NCI-H510A treated with DMSO at 0.1 percent for 48 hours (cell line): ENCODE data around the gene SSH2.
"Not testable (repeated sequence)": the region's sequence is repeated elsewhere in the genome, so short reads cannot be mapped to it uniquely, and the experiment has no call there.

Experiments used
- DNase-seq: peaks from one replicate; lab custom pipeline; 2025; lab: John Stamatoyannopoulos, UW

The SSH2 gene

DNA sequence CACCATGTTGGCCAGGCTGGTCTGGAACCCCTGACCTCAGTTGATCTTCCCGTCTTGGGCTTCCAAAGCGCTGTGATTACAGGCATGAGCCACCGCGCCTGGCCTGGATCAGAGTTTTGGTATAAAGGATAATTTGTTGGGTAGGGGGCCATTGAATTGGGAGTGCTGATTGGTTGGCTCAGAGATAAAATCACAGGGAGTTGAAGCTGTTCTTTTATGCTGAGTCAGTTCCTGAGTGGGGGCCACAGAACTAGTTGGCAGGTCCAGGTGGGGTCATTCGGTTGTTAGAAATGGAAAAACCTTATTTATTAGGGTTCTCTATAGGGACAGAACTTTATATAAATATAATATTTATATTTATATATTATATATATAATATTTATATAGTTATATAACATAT lies 147.1 kb downstream of the SSH2 start:
- DNase-seq: no peak

DNA sequence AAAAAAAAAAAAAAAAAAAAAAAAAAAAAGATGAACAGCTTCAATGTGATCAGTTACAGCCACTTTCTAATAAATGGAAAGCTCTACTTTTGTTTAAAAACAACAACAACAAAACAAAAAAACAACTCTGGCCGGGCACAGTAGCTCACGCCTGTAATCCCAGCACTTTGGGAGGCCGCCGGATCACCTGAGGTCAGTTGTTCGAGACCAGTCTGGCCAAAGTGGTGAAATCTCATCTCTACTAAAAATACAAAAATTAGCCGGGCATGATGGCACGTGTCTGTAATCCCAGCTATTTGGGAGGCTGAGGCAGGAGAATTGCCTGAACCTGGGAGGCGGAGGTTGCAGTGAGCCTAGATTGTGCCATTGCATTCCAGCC lies 150.2 kb downstream of the SSH2 start:
- not testable (repeated sequence) for DNase-seq

DNA sequence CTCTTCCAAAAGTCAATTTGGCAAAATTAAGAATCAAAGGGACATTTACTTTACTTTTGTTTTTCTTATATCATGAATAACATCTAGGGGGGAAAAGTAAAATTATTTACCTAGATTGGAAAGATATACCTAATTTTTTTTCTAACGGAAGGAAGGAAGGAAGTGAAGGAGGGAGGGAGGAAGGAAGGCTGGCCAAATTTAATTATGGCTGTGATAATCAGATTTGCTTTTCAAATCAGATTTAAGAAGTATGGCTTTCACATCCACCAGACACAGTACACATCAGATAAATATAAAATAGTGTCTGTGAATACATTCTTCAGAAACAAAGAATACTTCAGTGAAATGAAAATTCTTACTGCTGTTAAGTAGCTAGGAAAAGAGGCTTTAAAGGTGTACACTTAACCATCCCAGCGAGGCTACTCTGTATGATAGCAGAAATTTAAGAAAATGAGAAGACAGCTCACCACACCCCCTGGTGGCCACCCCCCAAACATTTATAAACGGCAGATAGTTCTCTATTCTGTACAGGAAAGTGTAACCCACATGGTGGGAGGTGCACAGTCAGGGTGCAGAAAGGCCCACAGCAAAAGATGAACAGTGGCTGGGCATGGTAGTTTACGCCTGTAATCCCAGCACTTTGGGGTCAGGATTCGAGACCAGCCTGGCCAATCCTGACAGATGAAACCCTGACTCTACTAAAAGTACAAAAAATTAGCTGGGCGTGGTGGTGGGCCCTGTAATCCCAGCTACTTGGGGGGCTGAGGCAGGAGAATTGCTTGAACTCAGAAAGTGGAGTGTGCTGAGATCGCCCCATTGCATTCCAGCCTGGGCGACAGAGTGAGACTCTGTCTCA lies 150.8 kb downstream of the SSH2 start:
- DNase-seq: peak; percentile 49

DNA sequence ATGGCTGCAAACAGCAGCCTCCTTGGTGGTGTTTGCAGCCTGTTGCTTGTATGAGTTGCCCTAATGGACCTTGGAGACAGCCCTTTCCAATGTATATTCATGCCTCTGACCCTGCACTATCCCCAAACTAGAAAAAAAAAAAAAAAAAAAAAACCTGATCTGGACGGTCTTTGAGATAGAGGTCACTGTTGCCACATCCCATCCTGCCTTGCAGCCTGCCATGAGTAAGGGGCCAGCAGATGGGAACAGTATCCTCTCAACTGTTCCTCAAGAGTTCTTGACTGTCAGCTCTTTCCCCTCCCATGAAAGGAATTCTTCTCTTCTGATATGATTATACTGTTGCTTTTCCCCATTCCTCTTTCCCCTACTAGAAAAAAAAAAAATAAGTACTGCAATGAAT lies 152.4 kb downstream of the SSH2 start:
- no peak for DNase-seq

DNA sequence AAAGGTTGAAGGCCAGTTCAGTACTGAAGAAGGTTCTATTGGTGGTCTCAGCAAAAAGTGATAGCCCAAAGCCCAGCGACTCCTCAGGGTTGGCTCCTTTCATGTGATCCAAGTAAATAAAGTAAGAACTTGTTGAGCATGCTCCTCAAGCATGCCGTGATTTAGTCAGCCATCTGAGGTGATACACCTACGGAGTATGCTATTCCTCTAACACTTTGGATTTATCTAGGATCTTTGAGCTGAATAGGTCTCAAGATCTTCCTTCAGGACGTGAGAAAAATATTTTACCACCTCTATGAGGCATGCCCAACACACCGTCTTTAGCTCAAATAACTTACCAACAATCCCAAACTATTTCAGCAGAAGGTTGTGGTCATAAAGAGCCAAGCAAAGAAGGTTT lies 154.0 kb downstream of the SSH2 start:
- no peak for DNase-seq

DNA sequence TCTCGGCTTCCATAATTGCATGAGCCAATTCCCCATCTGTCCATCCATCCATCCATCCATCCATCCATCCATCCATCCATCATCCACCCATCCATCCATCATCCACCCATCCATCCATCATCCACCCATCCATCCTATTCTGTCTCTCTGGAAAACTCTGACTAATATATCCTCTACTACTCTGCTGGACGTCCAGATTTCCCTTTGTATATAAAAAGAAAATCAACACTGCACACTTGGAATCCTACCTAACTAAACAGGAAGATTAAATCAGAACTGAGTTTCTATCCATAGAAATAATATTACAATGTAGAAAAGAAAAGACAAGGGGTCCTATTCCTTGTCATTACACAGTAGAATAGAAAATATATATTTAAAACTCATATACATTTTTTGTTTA lies 157.0 kb downstream of the SSH2 start:
- no peak for DNase-seq

DNA sequence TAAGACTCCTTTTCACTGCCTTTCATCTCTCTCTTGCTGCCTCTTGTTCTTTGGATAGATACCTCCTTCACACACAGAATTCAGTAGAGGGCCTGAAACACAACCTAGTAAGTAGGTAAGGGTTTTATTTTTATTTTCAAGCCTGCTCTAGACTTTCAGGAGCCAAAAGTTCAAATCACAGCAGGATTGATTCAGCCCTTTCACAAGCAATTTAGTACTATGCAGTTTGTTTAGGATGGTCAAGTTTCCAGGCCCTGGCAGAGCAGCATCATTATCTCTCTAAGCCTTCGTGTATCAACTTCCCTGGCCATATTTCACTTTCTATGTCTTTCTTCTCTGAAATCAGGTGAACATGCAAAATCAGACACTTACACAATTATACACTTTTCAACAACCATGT lies 158.5 kb downstream of the SSH2 start:
- DNase-seq: no peak

DNA sequence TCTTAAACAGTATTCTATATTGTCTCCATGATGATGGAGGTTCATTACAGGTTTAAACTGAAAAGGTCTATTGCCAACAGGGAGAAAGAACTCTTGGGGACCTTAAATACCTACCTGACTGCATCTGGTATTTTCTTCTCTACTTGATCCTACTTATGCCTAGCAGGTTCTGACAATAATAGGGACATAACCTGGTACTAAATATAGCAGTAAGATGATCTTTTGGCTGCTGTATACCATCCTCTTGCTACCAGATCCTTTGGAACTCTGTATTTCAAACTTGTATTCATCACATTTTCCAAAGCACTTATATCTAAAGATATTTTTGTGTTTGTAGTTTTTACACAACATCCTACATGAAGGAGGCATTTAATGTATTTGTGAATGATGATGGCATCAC lies 160.8 kb downstream of the SSH2 start:
- no peak for DNase-seq

DNA sequence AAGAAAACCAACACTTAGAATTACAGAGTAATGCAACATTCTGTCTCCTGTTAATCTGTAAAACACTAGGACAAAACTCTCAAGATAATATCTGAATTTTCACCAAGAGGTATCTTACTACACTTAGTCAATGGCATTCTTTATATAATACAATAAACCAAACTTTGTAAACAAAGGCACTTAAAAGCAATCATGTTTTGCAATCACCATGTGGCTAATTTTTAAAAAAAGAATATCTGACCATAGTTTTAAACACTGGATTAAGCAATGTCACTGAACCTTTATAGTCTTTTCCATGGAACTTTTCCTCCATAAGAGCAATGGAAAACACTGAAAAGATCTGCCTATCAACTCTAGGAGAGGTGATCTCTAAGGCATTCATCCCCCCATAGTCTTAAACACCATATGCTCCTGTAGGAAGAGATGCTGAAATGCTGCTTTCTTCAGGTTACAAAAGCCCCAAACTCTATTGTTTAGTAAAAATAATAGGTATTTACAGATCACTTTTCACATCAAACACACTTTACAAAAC lies 163.2 kb downstream of the SSH2 start:
- no peak for DNase-seq

DNA sequence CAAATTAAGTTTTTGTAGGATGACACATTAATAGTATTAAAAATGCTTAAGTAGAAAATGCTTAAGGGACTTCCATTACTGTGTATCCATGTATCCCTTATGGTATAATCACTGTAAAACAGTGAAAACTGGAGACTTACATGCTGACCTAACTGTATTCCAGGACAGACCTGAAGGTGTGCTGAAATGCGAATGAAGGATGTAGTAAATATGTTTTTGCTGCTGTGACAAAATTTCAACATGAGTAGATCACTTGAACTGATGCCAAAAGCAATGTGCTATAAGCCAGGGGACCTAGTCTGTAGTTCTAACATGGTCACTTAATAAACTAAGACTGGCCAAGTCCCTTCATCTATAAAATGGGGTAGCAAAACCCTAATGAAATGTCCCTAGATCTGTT lies 165.3 kb downstream of the SSH2 start:
- no peak for DNase-seq

DNA sequence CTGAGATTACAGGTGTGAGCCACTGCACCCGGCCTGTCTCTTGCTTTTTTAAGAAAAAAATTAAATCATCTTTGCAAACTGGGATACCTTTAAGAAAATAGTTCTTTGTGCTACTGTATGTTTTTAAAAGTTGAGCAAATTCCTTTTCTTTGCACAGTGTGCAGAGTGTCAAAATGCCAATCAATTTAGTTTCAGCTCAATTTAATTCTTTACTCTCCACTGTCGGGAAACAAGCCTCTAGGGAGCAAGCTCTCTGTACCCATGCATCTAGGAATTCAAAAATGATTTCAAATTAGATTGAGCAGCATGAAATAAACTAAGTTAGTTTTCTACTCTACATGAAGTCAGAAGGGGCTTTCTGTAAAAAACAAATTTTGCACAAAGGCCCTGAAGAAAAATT lies 165.8 kb downstream of the SSH2 start:
- no peak for DNase-seq

DNA sequence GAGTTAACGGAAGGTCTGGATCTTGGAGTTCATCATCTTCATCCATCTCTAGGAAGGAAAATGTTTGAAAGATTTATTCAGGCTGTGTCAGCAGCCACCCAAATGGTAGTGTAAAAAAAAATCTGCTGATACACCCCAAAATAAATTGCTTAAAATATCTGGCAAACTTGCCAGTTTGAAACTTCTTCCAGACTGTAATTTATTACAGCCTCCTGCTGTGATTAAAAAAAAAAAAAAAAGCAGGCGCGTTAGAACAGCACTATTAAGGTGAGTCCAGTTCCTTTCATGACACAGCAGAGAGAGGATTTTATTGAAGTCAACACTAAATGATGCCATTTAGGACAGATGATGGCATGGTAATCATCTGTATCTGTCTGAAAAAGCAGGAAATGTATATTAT lies 166.8 kb downstream of the SSH2 start:
- DNase-seq: no peak

DNA sequence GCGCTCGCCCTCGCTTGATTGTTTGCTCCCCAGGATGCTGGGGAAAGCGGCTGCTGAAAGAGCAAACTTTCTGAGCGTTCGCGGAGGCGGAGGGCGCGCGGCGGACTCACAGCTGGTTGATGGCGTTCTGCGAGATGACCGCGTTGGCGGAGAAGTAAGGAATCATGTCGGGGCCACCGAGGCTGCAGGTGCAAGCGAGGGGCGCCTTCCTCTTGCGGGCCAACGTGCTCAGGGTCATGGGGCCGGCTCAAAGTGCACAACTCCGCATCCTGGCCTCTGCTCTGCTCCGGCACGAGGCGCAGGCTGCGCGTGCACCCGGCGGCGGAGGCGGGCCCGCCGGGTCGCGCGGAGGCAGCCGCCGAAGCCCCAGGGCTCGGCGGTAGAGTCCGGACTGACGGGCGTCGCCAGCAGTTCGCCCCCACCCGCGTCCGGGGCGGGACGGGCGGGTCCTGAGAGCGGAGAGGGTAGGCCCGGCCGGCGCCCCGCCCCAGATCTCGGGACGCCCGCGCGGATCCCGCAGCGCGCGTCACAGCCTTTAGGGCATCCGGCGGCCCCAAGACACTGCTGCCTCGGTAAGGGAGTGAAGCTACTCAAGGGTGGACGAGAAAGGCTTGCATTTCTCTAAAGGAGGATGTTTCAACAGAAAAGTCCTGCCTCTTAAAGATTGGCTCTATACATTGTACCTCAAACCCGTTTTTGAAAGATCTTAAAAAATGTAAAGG lies 168.8 kb downstream of the SSH2 start:
- DNase-seq: peak; percentile 44

DNA sequence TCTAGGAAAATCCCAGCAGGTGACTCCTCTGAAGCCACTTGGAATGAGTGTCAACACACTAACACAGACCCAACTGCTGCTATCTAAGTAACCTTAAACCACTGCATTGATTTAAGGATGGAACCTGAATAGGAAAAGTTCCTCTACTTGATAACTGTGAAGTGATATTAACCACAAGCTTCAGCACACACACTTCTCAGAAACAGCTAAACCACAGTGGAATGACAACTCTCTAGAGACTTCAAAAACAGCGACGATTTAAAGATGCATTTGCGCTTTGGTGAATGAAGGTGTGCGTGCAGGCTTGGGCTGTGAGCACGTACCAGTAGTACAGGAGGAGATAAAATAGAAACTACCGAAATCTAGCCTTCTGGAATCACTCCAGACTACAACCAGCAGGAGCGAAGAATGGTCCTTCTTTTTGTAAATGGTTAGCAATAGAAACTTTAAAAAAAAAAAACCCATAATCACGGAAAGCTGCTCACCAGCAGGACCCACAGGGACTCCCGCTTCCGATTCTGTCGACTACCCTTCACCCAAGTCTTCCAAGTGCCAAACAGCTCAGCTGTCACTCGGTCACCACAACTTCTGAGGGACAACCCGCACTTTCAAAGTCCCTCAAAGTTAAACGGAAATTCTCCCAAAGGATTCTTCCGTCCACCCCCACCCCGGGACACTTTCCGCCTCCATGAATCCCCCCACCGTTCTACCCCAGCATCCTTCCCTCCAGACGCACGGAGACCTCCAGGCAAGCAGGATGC lies 169.6 kb downstream of the SSH2 start:
- peak; percentile 15 for DNase-seq

DNA sequence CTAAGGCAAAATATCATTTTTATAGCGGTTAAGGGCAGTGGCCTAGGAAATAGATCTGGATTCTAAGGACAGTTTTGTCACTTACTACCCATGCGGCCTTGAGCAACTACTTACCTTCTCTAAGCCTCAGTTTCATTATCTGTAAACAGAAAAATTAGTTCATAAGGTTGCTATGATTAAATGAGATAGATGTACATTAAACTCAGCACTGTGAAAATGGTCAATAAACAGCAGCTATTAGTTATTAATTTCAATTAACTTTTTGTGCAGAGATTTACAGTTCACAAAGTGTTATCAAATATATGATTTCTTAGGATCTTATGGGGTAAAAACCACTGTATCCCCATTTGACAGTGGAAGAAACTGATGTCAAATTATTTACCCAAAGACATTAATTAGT lies 171.8 kb downstream of the SSH2 start:
- DNase-seq: no peak

DNA sequence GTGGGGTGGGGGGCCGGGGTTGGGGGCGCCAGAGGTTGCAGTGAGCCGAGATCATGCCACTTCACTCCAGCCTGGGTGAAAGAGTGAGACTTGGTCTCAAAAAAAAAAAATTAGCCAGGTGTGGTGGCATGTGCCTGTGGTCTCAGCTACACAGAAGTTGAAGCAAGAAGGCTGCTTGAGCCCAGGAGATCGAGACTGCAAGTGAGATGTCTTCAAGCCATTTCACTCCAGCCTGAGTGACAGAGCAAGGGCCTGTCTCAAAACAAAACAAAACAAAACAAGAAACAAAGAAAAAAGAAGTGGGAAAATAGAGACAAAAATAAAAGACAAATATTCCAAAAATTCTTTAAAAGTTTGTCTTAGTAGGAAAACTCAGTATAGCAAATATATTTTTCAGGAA lies 172.2 kb downstream of the SSH2 start:
- DNase-seq: no peak

DNA sequence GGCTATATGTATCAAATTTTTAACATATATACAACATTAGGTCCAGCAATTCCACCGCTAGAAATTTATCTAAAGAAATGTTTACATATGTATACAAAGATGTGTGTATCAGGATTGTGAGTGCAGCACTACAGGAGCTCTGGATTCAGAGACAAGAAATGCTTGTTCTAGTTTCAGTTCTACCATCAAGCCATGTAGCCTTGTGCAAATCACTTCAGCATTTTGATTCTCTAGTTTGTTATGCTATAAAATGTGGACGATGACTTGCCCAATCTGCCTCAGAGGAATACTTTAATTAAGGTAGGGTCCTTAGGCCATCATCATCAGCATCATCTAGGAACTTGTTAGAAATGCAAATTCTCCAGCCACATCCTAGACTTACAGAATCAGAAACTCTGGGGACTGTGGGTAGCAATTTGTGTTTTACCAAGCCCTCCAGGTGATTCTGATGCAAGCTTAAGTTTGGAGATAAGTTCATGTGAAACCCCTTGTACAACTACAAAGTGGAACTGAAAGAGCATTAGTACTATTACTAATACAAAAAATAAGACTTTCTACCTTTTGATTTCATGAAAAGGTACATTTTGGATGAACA lies 176.1 kb downstream of the SSH2 start:
- no peak for DNase-seq

DNA sequence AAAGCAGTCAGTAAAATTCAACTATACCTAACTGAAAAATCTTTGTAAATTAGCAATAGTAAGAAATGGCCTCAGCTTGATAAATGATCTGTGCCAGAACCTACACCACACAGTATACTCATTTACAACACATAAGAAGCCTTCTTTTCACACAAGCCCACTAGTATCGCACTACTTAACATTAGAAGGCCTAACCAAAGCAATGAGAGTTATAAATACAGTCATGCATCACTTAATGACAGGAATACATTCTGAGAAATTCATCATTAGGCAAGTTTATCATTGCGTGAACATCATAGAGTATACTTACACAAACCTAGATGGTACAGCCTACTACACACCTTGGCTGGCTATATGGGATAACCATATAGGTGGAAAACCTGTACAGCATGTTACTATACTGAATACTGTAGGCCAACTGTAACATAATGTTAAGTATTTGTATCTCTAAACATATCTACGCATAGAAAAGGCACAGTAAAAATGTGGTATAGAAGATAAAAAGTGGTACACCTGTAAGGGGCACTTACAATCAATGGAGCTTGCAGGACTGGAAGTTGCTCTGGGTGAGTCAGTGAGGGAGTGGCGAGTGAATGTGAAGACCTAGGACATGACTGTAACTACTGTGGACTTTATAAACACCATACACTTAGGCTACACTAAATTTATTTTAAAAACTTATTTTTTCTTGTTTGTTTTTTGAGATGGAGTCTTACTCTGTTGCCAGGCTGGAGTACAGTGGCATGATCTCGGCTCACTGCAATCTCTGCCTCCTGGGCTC lies 180.8 kb downstream of the SSH2 start:
- no peak for DNase-seq

DNA sequence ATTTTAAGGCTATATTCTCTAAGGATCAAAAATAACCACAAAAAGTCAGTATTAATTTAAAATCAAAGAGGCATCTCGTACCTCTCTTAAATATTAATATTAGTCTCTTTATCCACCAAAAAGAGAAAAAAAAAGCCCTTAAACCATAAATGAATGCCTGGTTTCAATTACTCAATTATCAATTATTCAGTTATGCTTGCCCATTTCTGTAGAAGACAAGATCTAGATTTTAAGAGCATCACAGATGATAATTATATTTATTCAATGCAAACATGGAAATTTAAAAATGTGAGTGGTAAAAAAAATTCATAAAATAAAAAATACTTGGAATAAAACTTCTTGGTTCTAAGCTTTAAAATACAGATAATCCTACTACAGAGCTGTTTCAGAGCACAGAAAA lies 181.6 kb downstream of the SSH2 start:
- DNase-seq: no peak

DNA sequence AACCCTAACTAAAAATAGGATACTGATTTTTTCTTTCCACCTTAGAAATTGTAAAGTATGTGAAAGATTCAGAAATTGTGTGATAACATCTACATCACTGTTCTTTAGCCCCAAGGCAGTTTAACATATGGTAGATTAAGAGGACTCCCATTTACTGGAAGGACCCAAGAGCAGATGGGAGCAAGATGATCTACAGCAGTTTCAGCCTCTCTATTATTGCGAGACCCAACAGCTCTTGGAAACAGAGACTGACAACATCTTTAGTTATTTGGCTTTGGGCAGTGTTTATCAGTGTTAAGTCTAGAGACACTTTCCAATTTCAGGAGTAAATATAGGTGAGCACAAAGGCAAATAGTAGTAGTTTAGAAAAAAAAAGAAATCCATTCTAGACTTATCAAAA lies 182.4 kb downstream of the SSH2 start:
- DNase-seq: no peak

DNA sequence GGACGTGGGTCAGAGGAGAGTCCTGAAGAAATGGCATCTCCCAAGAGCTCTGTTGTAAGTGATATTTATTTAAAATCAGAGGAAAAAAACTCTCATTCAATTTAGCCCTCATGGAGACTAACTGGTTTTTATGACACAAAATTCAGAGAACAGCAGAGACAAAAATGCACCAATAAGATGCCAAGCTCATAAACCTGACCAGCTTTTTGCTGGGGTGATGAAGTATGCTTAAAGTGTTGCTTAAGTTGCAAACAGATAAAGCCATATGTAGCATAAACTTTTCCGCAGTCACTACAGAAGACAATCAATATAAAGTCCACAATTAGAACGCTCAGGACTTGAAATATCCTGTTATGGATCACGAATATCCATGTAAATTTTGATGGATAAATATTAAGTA lies 183.4 kb downstream of the SSH2 start:
- DNase-seq: no peak
